Measurements from ENCODE around the gene RAB11B.
"Not testable (repeated sequence)": the region's sequence is repeated elsewhere in the genome, so short reads cannot be mapped to it uniquely, and the experiment has no call there.

RAB11B gene

DNA sequence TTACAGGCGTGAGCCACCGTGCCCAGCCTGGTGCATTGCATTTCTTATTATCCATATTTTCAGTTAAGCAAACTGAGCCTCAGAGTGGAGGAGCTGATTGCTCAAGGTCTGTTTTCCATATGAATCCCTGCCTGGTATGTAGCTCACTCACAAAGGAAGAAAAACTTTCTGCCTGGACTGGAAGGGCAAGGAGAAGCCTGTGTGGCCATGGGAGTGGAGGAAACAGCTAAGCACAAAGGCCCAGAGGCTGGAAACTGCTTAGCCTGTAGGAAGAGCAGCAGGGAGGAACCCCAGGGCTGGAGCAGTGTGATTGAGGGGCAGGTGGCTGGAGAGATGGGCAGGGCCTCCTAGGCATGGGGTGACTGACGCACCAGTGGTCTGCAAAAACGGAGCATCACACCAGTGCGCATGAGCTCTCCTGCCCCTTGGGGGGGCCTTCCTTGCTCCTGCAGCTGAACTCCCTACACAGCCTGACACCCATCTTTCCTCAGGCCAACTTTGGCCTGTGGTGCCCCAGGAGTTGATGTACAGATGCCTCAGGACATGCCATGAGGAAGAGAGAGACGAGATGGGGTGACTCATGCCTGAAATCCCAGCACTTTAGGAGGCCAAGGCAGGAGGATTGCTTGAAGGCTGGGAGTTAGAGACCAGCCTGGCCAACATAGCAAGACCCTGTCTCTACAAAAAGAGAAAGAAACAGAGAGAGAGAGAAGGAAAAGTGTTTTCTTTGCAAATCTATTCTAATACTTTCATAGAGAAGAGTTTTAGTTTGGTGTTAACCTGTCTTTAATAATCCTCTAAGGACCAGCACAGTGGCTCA, 51.8 kb downstream of the RAB11B start:
- DNase-seq = no peak

GRCh38 chr19:8444140-8444676, 54.0 kb downstream of the RAB11B start:
- not testable (repeated sequence) for DNase-seq

GRCh38 chr19:8444677-8445487, 54.7 kb downstream of the RAB11B start, which contains the start of gene HNRNPM:
TSS of gene HNRNPM (plus strand) at chr19:8444975. CDS start at chr19:8444999, 24 bp downstream.
- DNase-seq = peak; percentile 96

GRCh38 chr19:8445488-8446001, 55.4 kb downstream of the RAB11B start:
- DNase-seq = peak; percentile 17

DNA sequence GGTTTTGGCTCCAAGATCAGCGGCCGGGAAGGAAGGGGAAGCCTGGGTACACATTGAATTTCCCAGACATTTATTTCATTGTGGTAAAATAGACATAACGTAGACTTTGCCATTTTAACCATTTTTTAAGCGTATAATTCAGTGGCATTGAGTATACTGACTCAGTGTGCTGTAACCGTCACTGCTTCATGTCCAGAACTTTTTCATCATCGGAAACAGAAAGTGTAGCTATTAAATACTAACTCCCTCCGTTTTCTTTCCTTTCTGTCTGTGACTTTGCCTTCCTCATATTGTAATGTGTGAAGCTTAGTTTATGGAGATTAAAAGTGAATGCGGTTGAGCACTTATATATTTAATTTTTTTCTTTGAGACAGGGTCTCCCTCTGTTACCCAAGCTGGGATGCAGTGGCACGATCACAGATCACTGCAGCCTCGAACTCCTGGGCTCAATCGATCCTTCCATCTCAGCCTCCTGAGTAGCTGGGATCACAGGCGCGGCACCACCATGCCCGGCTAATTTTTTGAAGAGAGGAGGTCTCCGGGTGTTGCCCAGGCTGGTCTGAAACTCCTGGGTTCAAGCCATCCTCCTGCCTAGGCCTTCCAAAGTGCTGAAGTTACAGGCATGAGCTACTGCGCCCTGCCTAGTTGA, 56.0 kb downstream of the RAB11B start:
- DNase-seq = no peak

DNA sequence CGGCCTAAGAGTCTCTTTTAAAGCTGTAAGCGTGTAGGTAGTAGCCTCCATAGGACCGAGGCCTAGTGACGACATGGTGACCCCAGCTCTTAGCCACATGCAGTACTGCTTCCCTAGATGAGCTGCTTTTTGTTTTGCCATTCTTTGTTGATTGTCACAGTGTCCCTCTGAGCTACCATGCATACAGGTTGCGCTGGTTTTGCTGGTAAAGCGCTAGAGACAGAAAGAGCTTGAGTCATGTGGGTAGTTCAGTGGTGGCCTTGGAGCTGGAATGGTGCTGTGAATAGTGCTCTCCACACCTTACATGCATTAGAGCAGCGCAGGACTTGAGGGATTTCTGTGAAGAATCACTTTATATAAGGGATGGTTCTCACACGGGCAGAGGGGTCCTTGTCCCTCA, 59.7 kb downstream of the RAB11B start:
- no peak for DNase-seq

DNA sequence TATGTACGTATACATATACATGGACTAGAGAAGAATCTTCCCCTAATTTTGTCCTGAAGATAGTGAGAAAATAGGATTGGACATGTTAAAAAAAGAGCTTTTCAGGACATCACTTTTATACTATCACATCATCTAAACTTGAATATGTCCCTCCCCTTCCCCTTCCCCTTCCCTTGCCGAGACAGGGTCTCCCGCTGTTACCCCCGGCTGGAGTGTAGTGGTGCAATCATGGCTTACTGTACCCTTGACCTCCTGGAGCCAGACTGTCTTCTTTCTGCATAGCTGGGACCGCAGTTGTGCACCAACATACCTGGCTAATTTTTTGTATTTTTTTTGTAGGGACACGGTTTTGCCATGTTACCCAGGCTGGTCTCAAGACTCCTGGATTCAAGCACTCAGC, 61.2 kb downstream of the RAB11B start:
- DNase-seq = no peak

DNA sequence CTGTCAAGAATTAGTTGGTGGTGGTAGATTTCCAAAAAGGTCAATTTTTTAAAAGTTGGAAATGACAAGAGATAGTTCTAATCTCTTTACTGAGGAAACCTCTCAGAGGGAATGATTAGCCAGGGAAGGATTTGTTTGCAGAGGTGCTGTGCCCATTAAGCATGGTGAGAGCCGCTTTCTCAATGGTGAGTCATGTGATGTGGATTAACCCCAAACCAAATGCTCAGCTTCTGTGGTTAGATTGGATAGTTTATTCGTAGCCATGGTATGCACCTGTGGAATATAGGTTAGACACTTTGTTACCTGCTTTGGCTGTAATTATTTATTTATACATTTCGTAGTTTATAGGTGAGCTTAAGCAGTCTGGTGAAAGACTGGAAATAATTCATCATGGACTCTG, 61.7 kb downstream of the RAB11B start:
- DNase-seq = no peak

- DNase-seq = no peak
Observed at GRCh38 chr19:8452446-8453123, 62.4 kb downstream of the RAB11B start.

DNA sequence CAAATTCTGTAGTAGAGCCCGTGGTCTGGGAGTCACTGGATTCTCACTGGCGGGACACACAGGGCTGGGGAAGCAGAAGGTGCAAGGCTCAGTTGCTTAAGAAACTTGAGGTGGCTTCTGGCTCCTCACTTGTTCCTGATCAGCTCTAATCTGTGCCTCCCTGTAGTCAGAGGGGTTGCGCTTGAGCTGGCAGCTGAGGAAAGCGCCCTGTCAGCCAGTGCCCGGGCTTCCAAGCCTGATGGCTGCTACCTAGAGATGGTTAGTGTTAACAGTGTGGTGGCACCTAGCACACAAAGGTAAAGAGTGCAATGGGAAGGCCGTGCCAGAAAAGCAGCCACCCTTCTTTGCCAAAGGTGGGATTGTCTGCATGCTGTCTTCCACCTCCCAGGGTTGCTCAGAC, 63.5 kb downstream of the RAB11B start:
- DNase-seq = no peak

All from NCI-H2227 treated with DMSO at 0.1 percent for 48 hours (cell line).